Activated CD8-positive, alpha-beta memory T cell treated with anti-CD3 and anti-CD28 coated beads for 36 hours (primary cell): ENCODE measurements around the gene B4GAT1. TPM values are rescaled to one million over a fixed set of nuclear protein-coding genes. Genes with fewer than 3 reads are reported as not detected.
"Not testable (repeated sequence)": the region's sequence is repeated elsewhere in the genome, so short reads cannot be mapped to it uniquely, and the experiment has no call there.

Source experiments
- CTCF ChIA-PET: fragments of 350-600 bp; sonication (Branson Sonifier 250); formaldehyde crosslinking; loops from one replicate; lab custom pipeline; 2021; ENCODE audit warnings: antibody characterized with exemption; lab: Charles Lee
- POLR2A ChIA-PET: fragments of 350-600 bp; sonication (Branson Sonifier 250); formaldehyde crosslinking; loops from one replicate; lab custom pipeline; 2021; ENCODE audit warnings: antibody characterized with exemption; lab: Charles Lee
- total RNA-seq, 2 experiments: library from RNA; stranded (reverse); gene quantifications; one replicate each; pipeline ENCODE4 v1.2.3, GENCODE V29; 2021

The B4GAT1 gene
- 10 to 100 TPM; 11.7 to 13.4 TPM for total RNA-seq

DNA sequence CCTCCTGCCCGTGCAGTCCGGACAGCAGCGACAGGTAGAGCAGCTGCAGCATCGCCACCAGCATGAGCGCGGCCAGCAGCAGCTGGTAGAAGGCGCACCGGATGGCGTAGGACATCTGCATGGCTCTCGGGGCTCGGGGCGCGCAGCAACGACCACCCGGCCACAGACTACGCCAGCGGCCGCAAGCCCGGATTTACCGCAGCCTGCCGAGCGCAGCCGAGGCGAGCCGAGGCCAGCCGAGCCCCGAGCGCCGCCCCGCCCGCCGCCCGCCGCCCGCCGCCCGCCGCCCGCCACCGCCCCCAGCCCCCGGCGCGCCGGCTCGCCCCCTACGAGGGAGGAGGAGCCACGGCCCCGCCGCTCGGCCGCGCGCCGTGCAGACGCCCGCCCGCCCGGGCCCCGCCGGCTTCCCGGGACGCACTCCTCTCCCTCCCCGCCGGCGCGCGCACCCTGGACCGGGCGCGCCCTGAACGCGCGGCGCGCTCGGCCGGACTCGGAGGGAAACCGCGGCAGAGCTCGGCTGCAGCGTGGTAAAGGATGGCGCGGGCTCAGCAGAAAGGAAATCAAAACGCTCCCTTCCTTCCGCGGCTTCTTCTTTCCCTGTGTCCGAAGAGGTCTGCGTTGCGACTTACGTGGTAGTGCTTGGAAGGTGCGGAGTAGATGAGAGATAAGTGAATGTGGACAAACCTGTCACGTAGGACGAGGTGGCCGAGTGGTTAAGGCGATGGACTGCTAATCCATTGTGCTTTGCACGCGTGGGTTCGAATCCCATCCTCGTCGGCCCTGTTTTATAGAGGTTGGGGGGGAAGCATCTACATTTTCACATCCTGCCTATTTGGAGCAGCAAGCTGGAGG lies at the start of gene B4GAT1:
TSS of gene B4GAT1 (minus strand) at position 205 of the 852 bp plus-strand sequence. CDS start at position 121, 84 bp downstream.
- POLR2A ChIA-PET, result interaction anchor here (0.5 to 1.5 kb wide), 4 partner anchors 8 to 119 kb away, joined by 3 to 8 read pairs (median 5); partner anchors contain the start of genes PELI3, RIN1 and SLC29A2
- CTCF ChIA-PET, result interaction anchor here (1.0 to 5.4 kb wide), 5 partner anchors 9 to 65 kb away, joined by 3 to 36 read pairs (median 5); no protein-coding TSS in a partner anchor

DNA sequence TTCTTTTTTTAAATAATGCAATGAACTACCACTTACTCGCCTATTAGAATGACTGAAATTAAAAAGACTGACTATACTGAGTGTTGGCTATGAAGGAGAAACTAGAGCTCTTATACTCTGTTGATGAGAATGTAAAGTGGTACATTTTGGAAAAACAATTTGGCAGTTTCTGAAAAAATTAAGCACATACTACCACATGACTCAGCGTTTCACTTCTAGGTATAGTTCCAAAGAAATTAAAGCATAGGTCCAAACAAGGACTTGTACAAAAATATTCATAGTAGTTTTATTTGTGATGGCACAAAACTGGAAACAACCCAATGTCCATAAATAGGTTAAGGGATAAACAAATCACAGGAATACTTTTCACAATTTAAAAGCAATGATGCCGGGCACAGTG lies 46.5 kb upstream of the B4GAT1 start:
- POLR2A ChIA-PET, result no interaction called here
- CTCF ChIA-PET, result no interaction called here

- ChIA-PET POLR2A (no interaction called here), CTCF (interaction anchor here (0.7 to 1.8 kb wide), 2 partner anchors 17 to 26 kb away, joined by 3 to 4 read pairs; no protein-coding TSS in a partner anchor)
Measured at GRCh38 chr11:66391322-66391721, 43.9 kb upstream of the B4GAT1 start.

- CTCF ChIA-PET, result interaction anchor here (0.6 to 4.6 kb wide), 27 partner anchors 10 to 694 kb away, joined by 3 to 44 read pairs (median 3); partner anchors contain the start of genes MRPL11 and SLC29A2
- POLR2A ChIA-PET, result no interaction called here
Measured at GRCh38 chr11:66388780-66389386, 41.5 kb upstream of the B4GAT1 start.

DNA sequence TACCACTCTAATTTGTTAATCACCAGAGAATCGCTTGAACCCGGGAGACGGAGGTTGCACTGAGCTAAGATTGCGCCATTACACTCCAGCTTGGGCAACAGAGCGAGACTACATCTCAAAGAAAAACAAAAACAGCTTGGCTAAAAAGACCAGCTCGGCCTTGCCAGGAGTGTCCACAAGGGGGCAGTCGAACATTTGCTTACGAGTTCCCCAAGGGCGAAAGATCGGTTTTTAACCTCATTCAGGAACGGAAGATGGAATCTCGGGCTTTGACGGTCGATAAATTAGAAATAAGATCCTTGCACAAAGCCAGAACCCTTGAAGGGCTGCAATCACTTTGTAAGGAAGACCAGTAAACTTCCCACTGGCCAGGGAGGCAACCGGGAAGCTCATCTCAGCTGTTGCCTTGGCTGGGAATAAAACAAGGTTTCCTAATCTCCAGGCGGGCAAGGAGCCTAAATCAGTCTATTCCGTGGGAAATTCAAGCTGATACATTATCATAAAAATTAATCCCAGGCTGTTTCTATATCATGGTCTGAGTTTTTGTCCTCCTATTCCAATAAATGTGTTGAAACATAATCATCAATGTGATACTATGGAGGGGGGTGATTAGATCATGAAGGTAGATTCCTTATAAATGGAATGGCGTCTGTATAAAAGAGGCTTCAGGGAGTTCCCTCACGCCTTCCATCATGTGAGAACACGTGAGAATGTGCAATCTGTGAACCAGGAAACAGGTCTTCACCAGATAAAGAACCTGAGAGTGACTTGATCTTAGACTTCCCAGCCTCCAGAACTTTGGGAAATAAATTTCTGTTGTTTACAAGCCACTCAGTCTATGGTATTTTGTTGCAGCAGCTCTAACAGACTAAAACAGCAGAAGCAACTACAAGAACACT lies 39.0 kb upstream of the B4GAT1 start:
- ChIA-PET CTCF (interaction anchor here (0.7 to 4.6 kb wide), 16 partner anchors 9 to 89 kb away, joined by 3 to 44 read pairs (median 5); partner anchors contain the start of genes BRMS1, MRPL11, RIN1 and SLC29A2), POLR2A (interaction anchor here (1.3 kb wide), 1 partner anchor 14 kb away, joined by 4 read pairs; the partner anchor contains the start of gene SLC29A2)

- ChIA-PET CTCF (interaction anchor here (0.9 to 1.4 kb wide), 2 partner anchors 20 to 73 kb away, joined by 4 read pairs; no protein-coding TSS in a partner anchor), POLR2A (interaction anchor here (1.6 kb wide), 1 partner anchor 12 kb away, joined by 4 read pairs; no protein-coding TSS in a partner anchor)
Measured at GRCh38 chr11:66384316-66384715, 36.9 kb upstream of the B4GAT1 start.

- CTCF ChIA-PET, result interaction anchor here (0.6 to 1.5 kb wide), 3 partner anchors 69 to 1157 kb away, joined by 3 to 4 read pairs (median 3); no protein-coding TSS in a partner anchor
- POLR2A ChIA-PET, result not testable (repeated sequence)
Measured at GRCh38 chr11:66380264-66380663, 32.8 kb upstream of the B4GAT1 start.

DNA sequence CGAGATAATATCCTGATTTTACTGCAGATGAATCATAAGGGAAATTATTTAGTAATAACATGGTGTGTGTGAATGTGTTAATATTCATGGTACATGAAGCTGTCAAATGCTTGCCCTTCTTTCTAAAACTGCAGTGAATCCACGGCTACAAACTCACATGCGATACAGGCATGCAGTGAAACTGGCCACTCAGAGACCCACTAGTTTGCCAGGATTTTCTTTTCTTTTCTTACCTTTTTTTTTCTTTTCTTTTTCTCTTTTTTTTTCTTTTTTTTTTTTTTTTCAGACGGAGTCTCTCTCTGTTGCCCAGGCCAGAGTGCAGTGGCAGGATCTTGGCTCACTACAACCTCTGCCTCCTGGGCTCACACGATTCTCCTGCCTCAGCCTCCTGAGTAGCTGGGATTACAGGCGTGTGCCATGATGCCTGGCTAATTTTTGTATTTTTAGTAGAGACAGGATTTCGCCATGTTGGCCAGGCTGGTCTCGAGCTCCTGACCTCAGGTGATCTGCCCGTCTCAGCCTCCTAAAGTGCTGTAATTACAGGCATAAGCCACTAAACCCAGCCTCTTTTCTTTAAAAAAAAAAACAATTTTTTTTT lies 26.4 kb upstream of the B4GAT1 start:
- POLR2A ChIA-PET, result interaction anchor here (0.7 kb wide), 1 partner anchor 24 kb away, joined by 3 read pairs; no protein-coding TSS in a partner anchor

GRCh38 chr11:66373265-66373664 lies 25.8 kb upstream of the B4GAT1 start:
- ChIA-PET CTCF (interaction anchor here (0.8 to 2.7 kb wide), 5 partner anchors 10 to 584 kb away, joined by 3 to 14 read pairs (median 6); no protein-coding TSS in a partner anchor), POLR2A (no interaction called here)

More for the DNA sequence above, 26.4 kb upstream of the B4GAT1 start:
- CTCF ChIA-PET, result interaction anchor here (0.6 to 2.7 kb wide), 7 partner anchors 12 to 584 kb away, joined by 3 to 14 read pairs (median 4); no protein-coding TSS in a partner anchor

- CTCF ChIA-PET, result interaction anchor here (1.2 to 2.0 kb wide), 6 partner anchors 9 to 59 kb away, joined by 3 to 8 read pairs (median 6); partner anchors contain the start of gene BRMS1
- POLR2A ChIA-PET, result interaction anchor here (0.7 to 2.4 kb wide), 7 partner anchors 12 to 99 kb away, joined by 3 to 7 read pairs (median 4); partner anchors contain the start of genes B4GAT1, CD248 and RIN1
Measured at GRCh38 chr11:66371627-66372415, 24.4 kb upstream of the B4GAT1 start, which contains the start of gene SLC29A2. SLC29A2 (minus strand) TSS chr11:66371760; CDS start chr11:66371591, 169 bp downstream.

GRCh38 chr11:66369073-66369894 lies 21.9 kb upstream of the B4GAT1 start:
- CTCF ChIA-PET, result interaction anchor here (1.5 kb wide), 1 partner anchor 58 kb away, joined by 5 read pairs; no protein-coding TSS in a partner anchor
- POLR2A ChIA-PET, result no interaction called here

GRCh38 chr11:66368484-66368883 lies 21.1 kb upstream of the B4GAT1 start:
- CTCF ChIA-PET, result no interaction called here
- POLR2A ChIA-PET, result no interaction called here

DNA sequence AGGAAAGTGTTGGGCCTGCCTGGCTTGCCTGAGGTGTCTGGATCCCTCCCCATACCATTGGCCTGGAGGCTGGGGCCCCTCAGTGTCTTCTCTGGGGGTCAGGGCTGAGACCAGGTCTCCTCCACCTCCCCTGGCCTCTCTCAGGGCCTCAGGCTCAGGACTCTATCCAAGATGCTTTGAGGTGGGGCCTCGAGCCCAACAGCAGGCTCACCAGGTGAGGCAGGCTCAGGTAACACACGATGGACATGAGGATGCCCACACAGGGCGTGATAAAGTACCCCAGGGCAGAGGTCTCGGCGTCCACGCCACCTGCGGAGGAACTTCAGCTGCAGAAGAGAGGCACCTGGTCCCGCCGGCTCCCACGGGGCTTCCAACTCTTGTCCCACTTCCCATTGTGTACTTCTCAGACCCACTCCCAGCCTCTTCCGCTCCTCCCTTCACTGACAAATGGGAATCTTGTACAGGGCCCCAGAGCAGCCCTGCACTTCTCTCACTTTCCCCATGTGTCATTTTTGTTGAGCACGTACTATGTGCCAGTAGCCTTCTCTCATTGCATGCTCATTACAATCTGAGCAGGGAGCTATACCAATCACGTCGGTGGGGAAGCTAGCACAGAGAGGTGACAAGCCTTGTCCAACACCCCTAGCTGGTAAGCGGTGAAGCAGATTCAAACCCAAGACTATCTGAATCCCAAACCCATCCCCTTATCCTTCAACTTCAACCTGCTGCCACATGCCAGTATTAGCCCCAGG lies 20.3 kb upstream of the B4GAT1 start:
- ChIA-PET CTCF (no interaction called here), POLR2A (no interaction called here)

DNA sequence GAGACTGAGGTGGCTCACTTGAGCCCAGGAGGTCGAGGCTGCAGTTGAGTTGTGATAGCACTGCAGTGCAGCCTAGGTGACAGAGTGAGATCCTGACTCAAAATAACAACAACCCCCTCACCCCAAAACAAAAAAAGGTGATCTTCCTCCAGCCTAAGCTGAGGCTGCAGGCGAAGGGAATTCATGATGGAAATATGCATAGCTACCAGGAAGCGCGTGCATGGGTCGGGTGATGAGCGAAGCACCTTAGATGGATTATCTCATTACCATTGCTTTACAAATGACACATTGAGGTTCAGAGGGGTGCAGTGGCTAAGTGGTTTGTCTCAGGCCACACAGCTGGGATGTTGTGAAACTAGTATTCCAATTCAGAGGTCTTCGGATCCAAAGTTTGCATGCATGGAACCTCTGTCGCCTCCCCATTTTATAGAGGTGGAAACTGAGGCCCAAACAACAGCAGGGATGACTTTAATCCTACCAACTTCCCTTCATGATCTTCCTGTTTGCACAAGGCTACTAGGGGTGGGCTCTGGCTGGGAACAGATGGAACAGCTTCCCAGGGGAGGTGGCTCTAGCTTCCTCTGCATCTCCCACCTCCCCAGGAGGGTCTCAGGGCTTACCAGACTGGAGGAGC lies 19.5 kb upstream of the B4GAT1 start:
- ChIA-PET POLR2A (no interaction called here), CTCF (interaction anchor here (0.6 to 1.1 kb wide), 3 partner anchors 16 to 23 kb away, joined by 3 to 6 read pairs (median 3); no protein-coding TSS in a partner anchor)
